ENCODE results near the gene PRKCE.

GRCh38 chr2:46074501-46074900, 423.0 kb downstream of the PRKCE start:
- no peak for TF ChIP-seq CTCF (conservative IDR thresholded peaks at IDR 0.05; ENCODE audit: low read depth in 2 of 2)
- no peak for TF ChIP-seq EZH2 (IDR thresholded peaks at IDR 0.05; ENCODE audit: low read depth, unreplicated experiment)
- TF ChIP-seq POLR2AphosphoS5 (IDR thresholded peaks at IDR 0.05; ENCODE audit: low read depth), result no peak
- TF ChIP-seq REST (IDR thresholded peaks at IDR 0.05; ENCODE audit: unreplicated experiment), result no peak
- TF ChIP-seq JUNB (IDR thresholded peaks at IDR 0.05; ENCODE audit: unreplicated experiment), result no peak
